ENCODE data around the gene PMEPA1.

Gene PMEPA1

GRCh38 chr20:57618091-57618763 lies 91.6 kb downstream of the PMEPA1 start:
- TF ChIP-seq CTCF (conservative IDR thresholded peaks at IDR 0.05; ENCODE audit: control insufficient read depth, insufficient read depth, low read depth, low read length) = no peak
- H3K4me3 ChIP-seq (ENCODE audit: control insufficient read depth, low read depth, low read length) = no peak overlapping the region
- no peak for DNase-seq (ENCODE audit: low read depth)

- TF ChIP-seq CTCF (conservative IDR thresholded peaks at IDR 0.05; ENCODE audit: control insufficient read depth, insufficient read depth, low read depth, low read length) = no peak
- no peak for DNase-seq (ENCODE audit: low read depth)
- no peak overlapping the region for H3K4me3 ChIP-seq (ENCODE audit: control insufficient read depth, low read depth, low read length)
Observed at GRCh38 chr20:57617079-57617795, 92.6 kb downstream of the PMEPA1 start.

- no peak for TF ChIP-seq CTCF (conservative IDR thresholded peaks at IDR 0.05; ENCODE audit: control insufficient read depth, insufficient read depth, low read depth, low read length)
- DNase-seq (ENCODE audit: low read depth) = no peak
- no peak overlapping the region for H3K4me3 ChIP-seq (ENCODE audit: control insufficient read depth, low read depth, low read length)
Observed at GRCh38 chr20:57616143-57616951, 93.5 kb downstream of the PMEPA1 start.

- no peak overlapping the region for H3K4me3 ChIP-seq (ENCODE audit: control insufficient read depth, low read depth, low read length)
- no peak for TF ChIP-seq CTCF (conservative IDR thresholded peaks at IDR 0.05; ENCODE audit: control insufficient read depth, insufficient read depth, low read depth, low read length)
- DNase-seq (ENCODE audit: low read depth) = no peak
Observed at GRCh38 chr20:57615445-57615811, 94.4 kb downstream of the PMEPA1 start.

GRCh38 chr20:57614490-57615444 lies 95.0 kb downstream of the PMEPA1 start:
- no peak overlapping the region for H3K4me3 ChIP-seq (ENCODE audit: control insufficient read depth, low read depth, low read length)
- no peak for DNase-seq (ENCODE audit: low read depth)
- TF ChIP-seq CTCF (conservative IDR thresholded peaks at IDR 0.05; ENCODE audit: control insufficient read depth, insufficient read depth, low read depth, low read length) = no peak

- H3K4me3 ChIP-seq (ENCODE audit: control insufficient read depth, low read depth, low read length) = no peak overlapping the region
- TF ChIP-seq CTCF (conservative IDR thresholded peaks at IDR 0.05; ENCODE audit: control insufficient read depth, insufficient read depth, low read depth, low read length) = no peak
- no peak for DNase-seq (ENCODE audit: low read depth)
Observed at GRCh38 chr20:57613481-57613921, 96.3 kb downstream of the PMEPA1 start.
